Skeletal muscle tissue (tissue), 4 donors: ENCODE measurements around the gene TMEM138. TPM values are rescaled to one million over a fixed set of nuclear protein-coding genes. Genes with fewer than 3 reads are reported as not detected.

ENCODE experiments used
- H3K27ac ChIP-seq: one replicate; pipeline ENCODE4 v1.7.0; 2013; ENCODE audit warnings: mild to moderate bottlenecking, low read depth, low read length, inconsistent platforms
- H3K27me3 ChIP-seq, 3 donors: one replicate each; pipeline ENCODE4 v1.7.0; 2013; ENCODE audit warnings: low read length in 3 of 3; ENCODE audit not compliant: control insufficient read depth in 3 of 3, insufficient read depth in 3 of 3
- H3K36me3 ChIP-seq, 3 donors: one replicate each; pipeline ENCODE4 v1.7.0; 2013; ENCODE audit warnings: low read length in 3 of 3; ENCODE audit not compliant: control insufficient read depth in 3 of 3, insufficient read depth in 3 of 3
- H3K4me1 ChIP-seq, 3 donors: one replicate each; pipeline ENCODE4 v1.7.0; 2013; ENCODE audit warnings: low read length in 3 of 3, mild to moderate bottlenecking in 3 of 3; ENCODE audit not compliant: control insufficient read depth in 3 of 3, insufficient read depth in 3 of 3
- H3K4me3 ChIP-seq, 3 donors: one replicate each; pipeline ENCODE4 v1.7.0; 2013; ENCODE audit warnings: low read length in 3 of 3
- H3K9ac ChIP-seq, 3 donors: one replicate each; pipeline ENCODE4 v1.7.0; 2013; ENCODE audit warnings: low read length in 3 of 3, mild to moderate bottlenecking in 3 of 3, moderate library complexity in 2 of 3, low read depth in 1 of 3
- H3K9me3 ChIP-seq, 3 donors: one replicate each; pipeline ENCODE4 v1.7.0; 2013; ENCODE audit warnings: low read length in 3 of 3; ENCODE audit not compliant: control insufficient read depth in 3 of 3
- total RNA-seq: library from RNA; depleted of rRNA; stranded (reverse); fragments of >200 nt; gene quantifications from one replicate; pipeline ENCODE4 v1.2.3, GENCODE V29; 2014
- donor health status: Osteomylitis.

TMEM138 gene
- total RNA-seq, 1 donor from 2014 or later, result 18.8 TPM

DNA sequence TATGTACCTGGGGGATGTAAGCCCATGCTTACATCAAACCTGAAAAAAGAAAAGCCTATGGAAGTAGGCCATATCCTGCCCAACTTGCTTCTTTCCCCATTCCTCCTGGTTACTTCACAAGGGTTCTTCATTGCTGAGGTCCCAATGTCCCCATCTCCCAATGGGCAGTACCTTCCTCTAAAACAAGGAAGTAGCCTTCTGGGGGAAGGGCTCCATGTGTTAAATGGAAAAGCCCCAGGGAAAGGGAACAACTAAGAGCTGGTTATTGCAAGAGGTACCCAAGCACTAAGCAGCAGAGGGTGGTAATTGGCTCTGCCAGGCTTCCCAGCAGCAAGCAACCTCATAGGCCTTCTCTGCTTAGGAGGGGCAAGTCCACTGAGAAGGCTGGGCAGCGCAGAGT, 41.5 kb downstream of the TMEM138 start:
- H3K36me3 ChIP-seq, result peaks cover 49 to 63% (median 62%) of the 10 kb centered on the region in 3 donors

DNA sequence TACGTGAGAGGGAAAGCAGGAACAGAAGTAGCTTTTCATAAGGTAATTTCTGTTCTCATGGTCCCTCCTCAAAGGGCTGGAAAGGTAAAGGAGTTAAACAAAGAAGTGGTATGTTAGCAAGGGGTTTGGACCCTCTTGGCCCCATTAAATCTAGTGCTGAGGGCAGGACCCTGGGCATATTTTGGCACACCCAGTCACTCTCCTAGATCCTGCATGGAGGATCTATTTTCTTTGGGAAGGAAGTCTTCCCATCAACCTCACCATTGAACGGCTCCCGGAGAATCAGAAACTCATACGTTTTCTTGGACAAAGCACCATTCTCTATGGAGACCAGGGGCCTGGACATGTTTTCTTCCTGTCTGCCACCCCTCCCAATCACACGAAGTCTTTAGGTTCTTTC, 41.9 kb downstream of the TMEM138 start:
- Histone ChIP-seq H3K4me1 (no peaks in the 10 kb centered on the region), H3K4me3 (no peak overlapping the region), H3K27ac (no peak overlapping the region), H3K36me3 (peaks cover 51 to 63% (median 60%) of the 10 kb centered on the region in 3 donors), H3K9ac (no peak overlapping the region), H3K27me3 (no peaks in the 10 kb centered on the region), H3K9me3 (no peaks in the 10 kb centered on the region)

More for the DNA sequence above, 41.5 kb downstream of the TMEM138 start:
- no peak overlapping the region for H3K9ac ChIP-seq
- no peak overlapping the region for H3K4me3 ChIP-seq
- H3K27me3 ChIP-seq, result no peaks in the 10 kb centered on the region
- no peak overlapping the region for H3K27ac ChIP-seq
- H3K9me3 ChIP-seq, result no peaks in the 10 kb centered on the region
- no peaks in the 10 kb centered on the region for H3K4me1 ChIP-seq

DNA sequence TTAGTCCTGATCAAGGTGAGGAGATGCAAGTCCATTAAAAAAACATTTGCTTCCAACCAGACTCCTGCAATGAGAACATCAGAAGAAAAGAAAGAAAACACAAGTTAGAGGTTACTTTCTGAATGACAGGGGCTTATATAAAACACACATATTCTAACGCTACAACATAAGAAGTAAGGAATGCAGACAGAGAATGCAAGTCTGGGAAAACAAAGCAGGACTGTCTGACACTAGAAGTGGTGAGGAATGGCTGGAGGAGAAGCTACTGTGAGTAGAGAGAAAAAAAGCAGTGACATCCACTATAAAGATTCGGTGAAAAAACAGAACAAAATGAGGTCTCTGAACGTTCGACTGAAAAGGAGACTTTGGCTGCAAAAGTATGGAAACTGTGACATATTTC, 42.5 kb downstream of the TMEM138 start:
- no peaks in the 10 kb centered on the region for H3K4me1 ChIP-seq
- H3K27ac ChIP-seq, result no peak overlapping the region
- H3K9me3 ChIP-seq, result no peaks in the 10 kb centered on the region
- H3K36me3 ChIP-seq, result peaks cover 52 to 63% (median 61%) of the 10 kb centered on the region in 3 donors
- no peak overlapping the region for H3K9ac ChIP-seq
- no peaks in the 10 kb centered on the region for H3K27me3 ChIP-seq
- H3K4me3 ChIP-seq, result no peak overlapping the region

GRCh38 chr11:61406067-61406466, 43.9 kb downstream of the TMEM138 start:
- no peaks in the 10 kb centered on the region for H3K9me3 ChIP-seq
- H3K36me3 ChIP-seq, result peaks cover 62 to 77% (median 75%) of the 10 kb centered on the region in 3 donors
- no peak overlapping the region for H3K4me3 ChIP-seq
- no peak overlapping the region for H3K27ac ChIP-seq
- no peaks in the 10 kb centered on the region for H3K4me1 ChIP-seq
- H3K9ac ChIP-seq, result no peak overlapping the region
- H3K27me3 ChIP-seq, result no peaks in the 10 kb centered on the region

DNA sequence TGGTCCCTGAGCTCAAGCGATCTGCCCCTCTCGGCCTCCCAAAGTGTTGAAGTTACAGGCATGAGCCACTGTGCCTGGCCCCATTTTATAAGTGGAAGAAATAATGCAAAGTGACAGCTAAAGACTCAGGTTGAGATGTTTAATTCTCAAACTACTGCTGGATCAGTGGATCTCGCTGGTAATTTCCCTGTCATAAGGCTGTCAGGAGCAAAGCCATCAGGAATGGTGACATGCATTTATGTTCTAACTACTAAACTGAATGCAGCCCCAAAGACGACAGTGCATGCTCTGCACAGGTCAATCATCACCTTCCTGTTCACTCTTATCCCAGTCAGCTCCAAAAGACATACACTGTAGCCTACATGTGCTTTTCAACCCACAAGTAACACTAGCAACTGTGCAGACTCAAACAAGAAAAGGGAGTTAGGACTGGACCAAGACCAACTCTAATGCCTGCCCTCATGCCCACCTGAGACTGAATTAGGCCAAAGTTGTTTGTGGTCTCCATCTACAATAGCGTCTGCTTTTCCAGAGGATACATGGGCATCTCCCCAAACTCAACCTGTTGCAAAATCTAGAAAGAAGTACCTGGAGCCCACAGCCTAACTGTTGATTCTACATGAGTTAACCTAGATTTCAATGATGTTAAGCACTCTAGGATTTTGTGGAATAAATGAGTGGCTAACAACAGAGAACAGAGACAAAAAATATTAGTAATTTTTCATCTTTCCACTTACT, 45.0 kb downstream of the TMEM138 start:
- Histone ChIP-seq H3K36me3 (peaks cover 71 to 87% (median 81%) of the 10 kb centered on the region in 3 donors), H3K9ac (no peak overlapping the region)

DNA sequence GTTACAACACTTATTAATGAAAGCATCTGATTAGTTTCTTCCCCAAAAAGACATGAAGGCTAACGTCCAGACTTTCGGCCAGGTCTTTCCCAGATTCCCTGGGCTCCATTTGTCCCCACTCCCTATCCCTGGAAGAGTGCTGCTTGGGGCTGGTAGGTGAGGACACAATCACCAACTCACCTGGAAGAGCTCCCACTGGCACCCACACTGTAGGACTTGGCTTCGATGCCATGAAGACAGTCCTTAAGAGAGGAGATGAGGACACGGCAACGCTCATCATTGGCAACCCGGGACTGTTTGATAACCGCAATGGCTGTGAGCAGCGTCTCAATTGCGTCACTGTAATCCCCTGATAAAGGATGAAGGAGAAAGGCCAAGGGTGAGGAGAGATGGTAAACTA, 49.4 kb downstream of the TMEM138 start:
- Histone ChIP-seq H3K9me3 (no peaks in the 10 kb centered on the region), H3K36me3 (peaks cover 79 to 84% (median 82%) of the 10 kb centered on the region in 3 donors), H3K4me3 (no peak overlapping the region), H3K9ac (no peak overlapping the region), H3K27ac (no peak overlapping the region), H3K4me1 (no peaks in the 10 kb centered on the region), H3K27me3 (no peaks in the 10 kb centered on the region)

More for the DNA sequence above, 45.0 kb downstream of the TMEM138 start:
- Histone ChIP-seq H3K27me3 (no peaks in the 10 kb centered on the region), H3K4me3 (no peak overlapping the region), H3K4me1 (no peaks in the 10 kb centered on the region), H3K9me3 (no peaks in the 10 kb centered on the region), H3K27ac (no peak overlapping the region)

- Histone ChIP-seq H3K4me1 (peaks cover 0 to 9% (median 4%) of the 10 kb centered on the region in 3 donors), H3K27me3 (no peaks in the 10 kb centered on the region), H3K4me3 (no peak overlapping the region), H3K27ac (no peak overlapping the region), H3K36me3 (peaks cover 71 to 89% (median 82%) of the 10 kb centered on the region in 3 donors), H3K9me3 (no peaks in the 10 kb centered on the region), H3K9ac (no peak overlapping the region)
Measured at GRCh38 chr11:61413496-61413895, 51.3 kb downstream of the TMEM138 start.

DNA sequence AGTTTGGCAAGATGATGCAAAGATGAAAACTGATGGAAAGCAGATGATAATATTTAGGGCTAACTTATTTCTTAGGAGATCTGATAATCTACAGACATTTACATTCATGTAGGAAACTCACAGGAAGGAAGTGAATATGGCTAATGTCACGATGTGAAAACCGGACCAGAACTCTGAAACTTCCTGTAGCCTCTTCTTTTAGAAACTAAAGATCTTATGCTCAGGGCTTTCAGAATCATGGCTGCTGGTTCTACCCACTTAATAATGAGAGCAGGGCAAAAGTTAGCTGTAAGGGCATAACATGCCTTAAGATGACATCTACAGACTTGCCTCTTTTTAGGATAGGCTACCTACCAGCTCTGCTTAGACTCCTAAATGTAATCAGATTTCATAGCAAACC, 52.4 kb downstream of the TMEM138 start:
- Histone ChIP-seq H3K4me3 (no peak overlapping the region), H3K4me1 (peaks cover 0 to 9% (median 7%) of the 10 kb centered on the region in 3 donors), H3K36me3 (peaks cover 74 to 94% (median 84%) of the 10 kb centered on the region in 3 donors), H3K9me3 (no peaks in the 10 kb centered on the region), H3K27ac (no peak overlapping the region), H3K9ac (no peak overlapping the region), H3K27me3 (no peaks in the 10 kb centered on the region)

DNA sequence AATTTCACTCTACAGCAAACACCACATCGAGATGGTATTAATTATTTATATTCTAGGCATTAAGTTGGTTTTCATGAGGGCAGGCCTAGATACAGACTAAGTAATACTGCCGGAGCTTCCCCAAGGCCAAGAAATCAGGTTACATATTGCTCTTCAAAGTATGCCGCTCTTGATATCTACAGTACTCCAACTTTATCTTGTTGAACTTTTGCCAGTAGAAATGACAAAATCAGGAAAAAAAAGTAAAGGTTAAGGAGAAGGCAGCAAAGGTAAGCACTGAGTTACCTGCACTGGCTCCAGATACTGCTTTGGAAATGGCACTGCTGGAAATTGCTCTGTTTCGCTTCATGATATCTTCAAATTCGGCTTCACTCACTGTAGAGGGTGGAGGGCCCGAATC, 53.2 kb downstream of the TMEM138 start:
- H3K4me1 ChIP-seq, result peaks cover 0 to 9% (median 7%) of the 10 kb centered on the region in 3 donors
- H3K36me3 ChIP-seq, result peaks cover 75 to 94% (median 84%) of the 10 kb centered on the region in 3 donors
- H3K9ac ChIP-seq, result no peak overlapping the region
- no peak overlapping the region for H3K4me3 ChIP-seq
- H3K27me3 ChIP-seq, result no peaks in the 10 kb centered on the region
- H3K27ac ChIP-seq, result no peak overlapping the region
- no peaks in the 10 kb centered on the region for H3K9me3 ChIP-seq

DNA sequence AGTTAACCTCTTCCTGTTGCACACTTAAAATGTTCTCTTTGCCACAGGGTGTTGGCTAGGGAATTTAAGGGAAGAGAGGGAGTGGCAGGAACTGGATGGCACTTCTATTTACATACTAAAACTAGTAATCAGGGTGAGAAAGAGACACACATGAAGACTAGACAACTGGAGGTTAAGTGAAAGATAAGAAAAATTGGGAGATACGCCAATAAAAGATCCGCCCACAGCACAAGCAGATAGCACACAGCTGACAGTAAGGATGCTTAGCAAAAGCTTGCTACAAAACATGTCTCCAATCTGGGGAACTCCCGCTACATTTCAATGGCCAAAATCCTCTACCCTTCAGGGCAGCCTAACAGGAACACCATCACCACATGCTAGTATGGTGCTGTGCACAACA, 54.8 kb downstream of the TMEM138 start:
- H3K27me3 ChIP-seq, result no peaks in the 10 kb centered on the region
- H3K36me3 ChIP-seq, result peaks cover 68 to 90% (median 82%) of the 10 kb centered on the region in 3 donors
- no peak overlapping the region for H3K27ac ChIP-seq
- H3K9ac ChIP-seq, result no peak overlapping the region
- peaks cover 0 to 9% (median 7%) of the 10 kb centered on the region in 3 donors for H3K4me1 ChIP-seq
- H3K9me3 ChIP-seq, result no peaks in the 10 kb centered on the region
- H3K4me3 ChIP-seq, result no peak overlapping the region
